Measurements from ENCODE around the gene TPSD1.
"Not testable (repeated sequence)": the region's sequence is repeated elsewhere in the genome, so short reads cannot be mapped to it uniquely, and the experiment has no call there.

The TPSD1 gene

DNA sequence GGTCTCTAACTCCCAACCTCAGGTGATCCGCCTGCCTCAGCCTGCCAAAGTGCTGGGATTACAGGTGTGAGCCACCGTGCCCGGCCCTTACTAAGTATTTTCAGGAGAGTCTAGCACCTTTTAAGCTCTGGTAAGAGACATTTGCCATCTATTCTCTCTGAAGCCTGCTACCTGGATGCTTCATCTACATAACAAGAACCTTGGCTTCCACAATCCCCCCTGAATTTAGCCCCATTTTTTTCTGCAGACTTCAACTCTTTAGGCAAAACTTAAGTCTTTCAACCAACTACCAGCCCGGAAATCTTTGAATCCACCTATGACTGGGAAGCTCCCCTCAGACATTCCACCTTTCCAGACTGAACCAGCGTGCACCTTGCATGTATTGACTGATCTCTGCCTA is 39.6 kb downstream of the TPSD1 start:
- peaks cover 7% of the 10 kb centered on the region for H3K4me1 Mint-ChIP-seq (ENCODE audit: low read depth)
- intact Hi-C loops (cut with micrococcal nuclease), result no loop called here
- no peaks in the 10 kb centered on the region for H3K9me3 Mint-ChIP-seq
- H3K27ac Mint-ChIP-seq, result no peak overlapping the region
- H3K4me3 Mint-ChIP-seq, result no peak overlapping the region
- H3K27me3 Mint-ChIP-seq, result peaks cover 57% of the 10 kb centered on the region
- no peaks in the 10 kb centered on the region for H3K36me3 Mint-ChIP-seq (ENCODE audit: low read depth)

DNA sequence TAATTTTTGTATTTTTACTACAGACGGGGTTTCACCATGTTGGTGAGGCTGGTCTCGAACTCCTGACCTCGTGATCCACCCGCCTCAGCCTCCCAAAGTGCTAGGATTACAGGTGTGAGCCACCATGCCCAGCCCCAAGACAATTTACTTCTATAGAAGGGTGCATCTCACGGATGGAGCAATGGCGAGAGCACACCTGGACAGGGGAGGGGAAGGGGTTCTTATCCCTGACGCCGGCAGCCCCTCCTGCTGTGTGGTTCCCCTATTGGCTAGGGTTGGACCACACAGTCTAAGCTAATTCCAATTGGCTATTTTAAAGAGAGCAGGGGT is 40.8 kb downstream of the TPSD1 start:
- H3K9me3 Mint-ChIP-seq; H3K4me3 Mint-ChIP-seq; H3K36me3 Mint-ChIP-seq (ENCODE audit: low read depth); intact Hi-C loops (cut with micrococcal nuclease): not testable (repeated sequence)
- Mint-ChIP-seq H3K4me1 (ENCODE audit: low read depth) (peaks cover 12% of the 10 kb centered on the region), H3K27me3 (peaks cover 58% of the 10 kb centered on the region), H3K27ac (peak overlapping the region; percentile 14)

DNA sequence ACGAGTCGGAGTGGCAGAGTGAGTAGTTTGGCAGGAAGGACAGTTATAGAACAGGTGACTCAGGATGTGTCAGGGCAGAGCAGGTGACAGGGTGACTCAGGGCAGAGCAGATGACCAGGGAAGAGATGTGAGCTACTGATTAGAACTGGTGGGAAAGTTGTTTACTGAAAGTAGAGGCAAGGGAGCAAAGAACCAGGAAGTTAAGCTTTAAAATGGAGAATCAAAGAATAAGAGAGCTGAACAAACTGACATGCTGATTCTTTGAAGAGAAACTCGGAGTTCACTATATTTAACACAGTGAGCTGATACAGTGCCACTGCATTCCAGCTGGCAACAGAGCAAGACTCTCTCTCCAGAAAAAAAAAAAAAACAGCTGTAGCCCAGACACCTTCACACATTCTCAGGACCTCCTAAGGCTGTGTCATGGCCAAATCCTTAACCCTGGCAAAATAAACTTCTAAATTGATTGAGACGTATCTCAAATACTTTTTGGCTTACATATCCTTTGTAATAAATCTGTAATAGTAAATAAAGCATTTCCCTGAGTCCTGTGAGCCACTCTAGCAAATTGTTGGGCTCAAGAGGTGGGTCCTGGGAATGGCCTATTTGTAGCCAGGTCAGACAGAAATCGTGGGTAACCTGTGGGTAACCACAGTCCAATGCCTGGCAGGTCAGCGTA is 41.3 kb downstream of the TPSD1 start:
- no peaks in the 10 kb centered on the region for H3K36me3 Mint-ChIP-seq (ENCODE audit: low read depth)
- intact Hi-C loops (cut with micrococcal nuclease), result no loop called here
- peaks cover 16% of the 10 kb centered on the region for H3K4me1 Mint-ChIP-seq (ENCODE audit: low read depth)
- no peak overlapping the region for H3K4me3 Mint-ChIP-seq
- H3K27ac Mint-ChIP-seq, result peak overlapping the region; percentile 14
- H3K9me3 Mint-ChIP-seq, result no peaks in the 10 kb centered on the region
- peaks cover 57% of the 10 kb centered on the region for H3K27me3 Mint-ChIP-seq

DNA sequence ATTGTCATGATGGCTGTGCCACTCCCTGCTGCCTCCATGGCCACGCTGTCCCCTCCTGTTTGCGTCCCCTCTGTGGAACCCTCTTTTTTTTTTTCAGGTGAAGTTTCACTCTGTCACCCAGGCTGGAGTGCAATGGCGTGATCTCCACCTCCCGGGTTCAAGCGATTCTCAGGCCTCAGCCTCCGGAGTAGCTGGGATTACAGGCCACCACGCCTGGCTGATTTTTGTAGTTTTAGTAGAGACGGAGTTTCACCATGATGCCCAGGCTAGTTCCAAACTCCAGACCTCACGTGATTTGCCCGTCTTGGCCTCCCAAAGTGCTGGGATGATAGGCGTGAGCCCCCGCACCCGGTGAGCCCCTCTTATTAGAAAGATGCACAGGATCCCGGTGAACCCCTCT is 42.5 kb downstream of the TPSD1 start:
- H3K27ac Mint-ChIP-seq, result no peak overlapping the region
- H3K4me3 Mint-ChIP-seq, result no peak overlapping the region
- peaks cover 16% of the 10 kb centered on the region for H3K4me1 Mint-ChIP-seq (ENCODE audit: low read depth)
- no peaks in the 10 kb centered on the region for H3K9me3 Mint-ChIP-seq
- H3K36me3 Mint-ChIP-seq (ENCODE audit: low read depth), result no peaks in the 10 kb centered on the region
- intact Hi-C loops (cut with micrococcal nuclease), result no loop called here
- H3K27me3 Mint-ChIP-seq, result peaks cover 48% of the 10 kb centered on the region

DNA sequence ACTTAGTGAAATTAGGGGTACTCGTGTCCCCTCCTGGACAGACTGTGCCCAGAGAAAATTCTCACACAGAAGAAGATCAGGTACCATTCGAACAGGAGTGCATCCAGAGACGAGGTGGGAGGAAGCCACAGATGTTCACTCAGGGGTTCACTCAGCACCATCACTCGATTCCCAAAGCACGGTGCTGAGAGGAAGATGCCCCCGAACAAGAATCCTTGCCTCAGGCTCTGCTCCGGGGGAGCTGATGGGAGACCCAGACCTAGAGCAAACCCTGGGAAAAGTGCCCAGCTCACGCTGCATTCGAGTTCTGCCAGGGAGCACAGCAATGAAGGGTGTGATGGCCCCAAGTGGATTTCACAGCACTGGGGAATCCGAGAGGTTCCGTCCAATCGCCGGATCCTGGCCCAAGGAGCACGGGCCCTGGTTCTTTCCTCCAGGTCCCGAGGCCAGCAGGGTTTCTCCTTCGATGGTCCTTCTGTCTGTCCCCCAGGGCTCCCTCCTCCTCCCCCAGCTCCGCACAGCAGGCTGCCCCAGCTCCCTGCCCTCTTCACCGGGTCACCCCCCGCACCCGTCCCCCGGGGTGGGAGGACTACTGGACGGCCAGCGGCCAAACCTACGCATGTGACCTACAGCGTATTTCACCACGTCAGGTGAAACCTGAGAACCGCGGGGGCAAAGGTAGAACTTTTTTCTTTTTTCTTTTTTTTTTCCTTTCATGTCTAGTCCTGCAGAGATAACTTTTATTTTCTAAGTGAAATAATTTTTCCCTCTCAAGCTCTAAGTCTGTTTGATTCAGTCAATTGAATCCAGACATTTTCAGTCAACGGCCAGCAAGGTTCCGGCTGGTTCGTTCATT is 43.4 kb downstream of the TPSD1 start:
- intact Hi-C loops (cut with micrococcal nuclease), result no loop called here
- Mint-ChIP-seq H3K36me3 (ENCODE audit: low read depth) (no peaks in the 10 kb centered on the region), H3K27ac (no peak overlapping the region), H3K9me3 (no peaks in the 10 kb centered on the region), H3K4me3 (no peak overlapping the region), H3K27me3 (peaks cover 41% of the 10 kb centered on the region), H3K4me1 (ENCODE audit: low read depth) (peaks cover 25% of the 10 kb centered on the region)

DNA sequence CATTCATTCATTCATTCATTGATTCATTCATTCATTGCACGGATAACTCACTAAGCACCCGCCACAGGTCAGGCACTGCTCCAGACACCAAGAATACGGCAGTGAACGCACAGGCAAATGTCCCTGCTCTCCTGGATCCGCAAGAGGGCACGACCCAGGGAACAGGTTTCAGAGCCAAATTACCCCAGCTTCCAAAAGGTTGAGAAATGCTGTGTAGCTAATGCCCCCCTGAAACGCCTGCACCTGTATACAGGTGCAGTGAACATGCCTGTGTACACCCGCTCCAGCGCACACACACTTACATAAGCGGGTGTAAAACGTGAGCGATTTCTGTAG is 44.0 kb downstream of the TPSD1 start:
- no peak overlapping the region for H3K27ac Mint-ChIP-seq
- peaks cover 31% of the 10 kb centered on the region for H3K4me1 Mint-ChIP-seq (ENCODE audit: low read depth)
- H3K27me3 Mint-ChIP-seq, result peaks cover 39% of the 10 kb centered on the region
- no peaks in the 10 kb centered on the region for H3K9me3 Mint-ChIP-seq
- no peak overlapping the region for H3K4me3 Mint-ChIP-seq
- intact Hi-C loops (cut with micrococcal nuclease), result no loop called here
- no peaks in the 10 kb centered on the region for H3K36me3 Mint-ChIP-seq (ENCODE audit: low read depth)

DNA sequence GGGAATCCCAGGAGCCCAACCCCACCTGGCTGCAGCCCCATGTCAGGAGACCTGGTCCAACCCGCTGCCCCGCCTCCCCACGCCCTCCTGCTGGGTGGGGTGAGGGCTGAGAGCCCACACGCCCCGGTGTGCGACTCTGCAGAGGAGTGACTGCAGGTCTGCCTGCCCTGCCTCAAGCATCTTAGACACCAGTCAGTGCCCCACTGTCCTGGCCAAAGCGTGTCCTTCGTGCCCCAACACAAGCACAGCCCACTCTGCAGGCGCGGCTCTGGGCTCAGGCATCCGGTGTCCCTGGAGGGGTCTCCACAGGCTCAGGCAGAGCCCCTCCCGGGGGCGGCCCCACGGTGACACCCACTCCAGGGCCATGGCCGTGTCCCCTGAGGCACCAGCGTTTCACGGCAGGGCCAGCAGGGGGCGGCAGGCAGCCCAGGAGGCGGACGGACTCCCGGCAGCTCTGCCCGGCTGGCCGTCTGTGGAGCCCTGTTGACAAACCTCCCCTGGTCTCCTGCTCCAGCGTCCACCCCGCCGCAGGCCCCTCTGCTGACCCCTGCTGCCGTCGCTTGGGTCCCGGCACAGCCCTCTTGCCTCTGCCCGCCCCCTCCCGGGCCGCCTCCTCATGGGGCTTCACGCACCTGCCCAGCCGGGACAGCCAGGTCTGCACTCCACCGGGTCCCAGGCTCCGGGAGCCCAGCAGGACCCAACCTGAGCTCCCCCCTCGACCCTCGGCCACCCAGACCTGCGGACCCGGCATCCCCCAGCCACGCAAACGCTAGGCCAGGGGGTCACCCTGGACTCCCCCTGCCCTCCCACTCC is 45.0 kb downstream of the TPSD1 start:
- Mint-ChIP-seq H3K27me3 (peaks cover 33% of the 10 kb centered on the region), H3K36me3 (ENCODE audit: low read depth) (no peaks in the 10 kb centered on the region), H3K9me3 (no peaks in the 10 kb centered on the region), H3K4me1 (ENCODE audit: low read depth) (peaks cover 35% of the 10 kb centered on the region), H3K27ac (peak overlapping the region; percentile 37), H3K4me3 (peak overlapping the region; percentile 48)
- intact Hi-C loops (cut with micrococcal nuclease), result no loop called here

DNA sequence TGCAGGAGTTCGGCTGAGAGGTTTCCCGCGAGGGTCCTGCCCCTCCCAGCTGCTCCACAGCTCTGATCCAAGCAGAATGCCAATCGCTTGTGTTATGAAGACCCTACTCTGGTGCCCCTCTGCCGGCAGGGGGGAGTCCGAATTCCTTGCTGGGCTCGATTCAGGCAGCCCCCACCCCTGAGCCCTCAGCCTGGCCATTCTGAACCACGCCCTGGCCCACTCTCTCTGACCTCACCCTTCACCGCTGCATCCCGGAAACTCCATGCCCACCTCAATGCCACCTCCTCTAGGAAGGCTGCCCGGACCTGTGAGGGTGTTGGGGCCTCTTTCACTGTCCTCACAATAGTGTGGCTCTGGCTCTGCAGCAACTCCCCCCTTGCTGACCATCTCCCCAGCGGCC is 45.7 kb downstream of the TPSD1 start:
- Mint-ChIP-seq H3K9me3 (no peaks in the 10 kb centered on the region), H3K4me1 (ENCODE audit: low read depth) (peaks cover 41% of the 10 kb centered on the region), H3K27me3 (peaks cover 36% of the 10 kb centered on the region), H3K4me3 (peak overlapping the region; percentile 48), H3K27ac (peak overlapping the region; percentile 37), H3K36me3 (ENCODE audit: low read depth) (no peaks in the 10 kb centered on the region)
- intact Hi-C loops (cut with micrococcal nuclease), result no loop called here

DNA sequence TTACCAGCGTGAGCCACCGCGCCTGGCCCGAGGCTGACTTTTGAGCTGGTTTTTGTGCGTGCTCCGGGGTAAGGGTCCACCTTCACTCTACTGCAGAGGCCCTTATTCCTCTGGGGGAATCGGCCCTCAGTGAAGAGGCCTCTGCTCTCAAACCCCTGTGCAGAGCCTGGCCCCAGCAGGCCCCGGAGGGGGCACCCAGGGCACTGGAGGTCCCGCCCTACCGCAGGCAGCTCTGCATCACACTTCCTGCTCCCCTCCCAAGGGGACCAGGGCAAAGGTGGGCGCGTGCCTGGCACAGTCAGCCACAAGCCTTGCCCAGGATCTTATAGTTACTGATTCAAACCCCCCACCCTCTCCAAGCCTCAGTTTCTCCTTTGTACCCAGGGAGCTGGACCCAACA is 50.0 kb downstream of the TPSD1 start:
- H3K4me3 Mint-ChIP-seq, result no peak overlapping the region
- intact Hi-C loops (cut with micrococcal nuclease), result no loop called here
- peaks cover 10% of the 10 kb centered on the region for H3K36me3 Mint-ChIP-seq (ENCODE audit: low read depth)
- peaks cover 14% of the 10 kb centered on the region for H3K27me3 Mint-ChIP-seq
- peak overlapping the region; percentile 55 for H3K27ac Mint-ChIP-seq
- no peaks in the 10 kb centered on the region for H3K9me3 Mint-ChIP-seq
- H3K4me1 Mint-ChIP-seq (ENCODE audit: low read depth), result peaks cover 53% of the 10 kb centered on the region

DNA sequence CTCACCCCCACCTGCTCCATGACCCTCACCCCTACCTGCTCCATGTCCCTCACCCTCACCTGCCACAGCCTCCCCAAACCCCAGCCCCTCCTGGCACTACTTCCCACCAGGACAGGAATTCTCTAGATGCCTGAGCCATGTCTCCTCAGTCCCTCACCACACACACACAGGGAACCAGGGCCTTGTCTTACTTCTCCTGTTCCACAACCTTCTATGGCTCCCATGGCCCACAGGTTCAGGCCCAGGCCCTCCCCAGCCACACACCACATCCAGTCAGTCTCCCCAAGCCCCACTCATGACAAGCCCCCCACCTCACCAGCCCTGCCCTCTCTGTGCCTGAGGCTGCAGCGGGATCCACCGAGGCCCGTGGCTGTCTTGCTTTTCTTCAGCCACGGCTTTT is 50.5 kb downstream of the TPSD1 start:
- Mint-ChIP-seq H3K4me3 (no peak overlapping the region), H3K27me3 (peaks cover 11% of the 10 kb centered on the region), H3K27ac (peak overlapping the region; percentile 55), H3K9me3 (no peaks in the 10 kb centered on the region), H3K36me3 (ENCODE audit: low read depth) (peaks cover 14% of the 10 kb centered on the region), H3K4me1 (ENCODE audit: low read depth) (peaks cover 56% of the 10 kb centered on the region)
- intact Hi-C loops (cut with micrococcal nuclease), result no loop called here

DNA sequence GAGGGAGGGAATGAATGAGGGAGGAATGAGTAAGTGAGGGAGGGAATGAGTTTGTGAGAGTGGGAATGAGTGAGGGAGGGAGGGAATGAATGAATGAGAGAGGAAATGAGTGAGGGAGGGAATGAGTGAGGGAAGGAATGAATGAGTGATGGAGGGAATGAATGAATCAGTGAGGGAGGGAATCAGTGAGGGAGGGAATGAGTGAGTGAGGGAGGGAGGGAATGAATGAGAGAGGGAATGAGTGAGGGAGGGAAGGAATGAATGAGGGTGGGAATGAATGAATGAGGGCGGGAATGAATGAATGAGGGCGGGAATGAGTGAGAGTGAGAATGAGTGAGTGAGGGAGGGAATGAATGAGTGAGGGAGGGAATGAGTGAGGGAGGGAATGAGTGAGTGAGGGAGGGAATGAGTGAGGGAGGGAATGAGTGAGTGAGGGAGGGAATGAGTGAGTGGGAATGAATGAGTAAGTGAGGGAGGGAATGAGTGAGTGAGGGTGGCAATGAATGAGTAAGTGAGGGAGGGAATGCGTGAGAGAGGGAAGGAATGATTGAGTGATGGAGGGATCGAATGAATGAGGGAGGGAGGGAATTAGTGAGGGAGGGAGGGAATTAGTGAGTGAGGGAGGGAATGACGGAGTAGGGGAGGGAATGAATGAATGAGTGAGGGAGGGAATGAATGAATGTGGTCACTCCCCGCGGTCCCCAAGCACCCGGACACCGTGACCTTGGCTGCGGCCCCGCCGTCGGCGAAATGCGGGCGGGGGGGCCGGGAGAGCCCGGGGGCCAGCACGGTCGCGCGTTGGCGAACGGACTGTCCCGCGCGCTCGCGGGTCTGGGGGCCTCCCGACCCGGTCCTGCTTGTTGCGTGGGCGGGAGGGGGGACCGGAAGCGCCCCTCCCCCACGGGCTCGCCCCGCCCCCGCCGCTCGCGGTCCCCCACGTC is 52.4 kb downstream of the TPSD1 start:
- Mint-ChIP-seq H3K4me3 (peak overlapping the region; percentile 84), H3K4me1 (ENCODE audit: low read depth) (peaks cover 68% of the 10 kb centered on the region), H3K27me3 (peaks cover 3% of the 10 kb centered on the region), H3K9me3 (no peaks in the 10 kb centered on the region), H3K36me3 (ENCODE audit: low read depth) (peaks cover 34% of the 10 kb centered on the region), H3K27ac (peak overlapping the region; percentile 99)
- intact Hi-C loops (cut with micrococcal nuclease), result no loop called here

Data from dendritic cell treated with granulocyte-macrophage colony-stimulating factor and Interleukin-4, amounts not matched to agents 40 ng/mL and 50 ng/mL, for 4 days (primary cell).